Measurements from ENCODE around the gene DKC1.

The DKC1 gene

GRCh38 chrX:154750301-154751202 lies 12.1 kb upstream of the DKC1 start, which contains the start of gene GAB3:
Gene GAB3 (minus strand): TSS chrX:154751077. CDS start chrX:154751025, 52 bp downstream.
- FAIRE-seq: no peak
- TF ChIP-seq POLR2A (IDR thresholded peaks at IDR 0.05; ENCODE audit: low read depth, low read length): 0 out of 2 replicates have a peak, but pooled peaks have one; percentile 20
- DNase-seq (ENCODE audit: insufficient read length, low spot score): no peak

GRCh38 chrX:154751203-154751668 lies 11.4 kb upstream of the DKC1 start:
- no peak for DNase-seq (ENCODE audit: insufficient read length, low spot score)
- no peak for TF ChIP-seq POLR2A (IDR thresholded peaks at IDR 0.05; ENCODE audit: low read depth, low read length)
- FAIRE-seq: no peak

- no peak for TF ChIP-seq POLR2A (IDR thresholded peaks at IDR 0.05; ENCODE audit: low read depth, low read length)
- FAIRE-seq: no peak
- DNase-seq (ENCODE audit: insufficient read length, low spot score): no peak
Observed at GRCh38 chrX:154751669-154752271, 10.9 kb upstream of the DKC1 start.

- no peak for TF ChIP-seq POLR2A (IDR thresholded peaks at IDR 0.05; ENCODE audit: low read depth, low read length)
- FAIRE-seq (no peak), DNase-seq (ENCODE audit: insufficient read length, low spot score) (no peak)
Observed at GRCh38 chrX:154758696-154759095, 4.0 kb upstream of the DKC1 start.

- no peak for DNase-seq (ENCODE audit: insufficient read length, low spot score)
- TF ChIP-seq POLR2A (IDR thresholded peaks at IDR 0.05; ENCODE audit: low read depth, low read length): no peak
Observed at GRCh38 chrX:154761977-154762536, 607 bp upstream of the DKC1 start.

GRCh38 chrX:154774622-154775021 lies 12.0 kb downstream of the DKC1 start:
- DNase-seq (ENCODE audit: insufficient read length, low spot score) (no peak), FAIRE-seq (no peak)
- no peak for TF ChIP-seq POLR2A (IDR thresholded peaks at IDR 0.05; ENCODE audit: low read depth, low read length)

More at GRCh38 chrX:154761977-154762536, 607 bp upstream of the DKC1 start:
- FAIRE-seq: no peak

GRCh38 chrX:154775419-154776349 lies 13.0 kb downstream of the DKC1 start:
- no peak for FAIRE-seq

GRCh38 chrX:154776753-154777152 lies 14.1 kb downstream of the DKC1 start:
- no peak for TF ChIP-seq POLR2A (IDR thresholded peaks at IDR 0.05; ENCODE audit: low read depth, low read length)
- DNase-seq (ENCODE audit: insufficient read length, low spot score) (no peak), FAIRE-seq (no peak)

More at GRCh38 chrX:154775419-154776349, 13.0 kb downstream of the DKC1 start:
- TF ChIP-seq POLR2A (IDR thresholded peaks at IDR 0.05; ENCODE audit: low read depth, low read length): no peak
- DNase-seq (ENCODE audit: insufficient read length, low spot score): peak; percentile 23

- FAIRE-seq (no peak), DNase-seq (ENCODE audit: insufficient read length, low spot score) (no peak)
- no peak for TF ChIP-seq POLR2A (IDR thresholded peaks at IDR 0.05; ENCODE audit: low read depth, low read length)
Observed at GRCh38 chrX:154779261-154779660, 16.6 kb downstream of the DKC1 start.

GRCh38 chrX:154780968-154781367 lies 18.3 kb downstream of the DKC1 start:
- DNase-seq (ENCODE audit: insufficient read length, low spot score): no peak
- FAIRE-seq: no peak
- TF ChIP-seq POLR2A (IDR thresholded peaks at IDR 0.05; ENCODE audit: low read depth, low read length): no peak

- DNase-seq (ENCODE audit: insufficient read length, low spot score) (no peak), FAIRE-seq (no peak)
- TF ChIP-seq POLR2A (IDR thresholded peaks at IDR 0.05; ENCODE audit: low read depth, low read length): no peak
Observed at GRCh38 chrX:154784149-154784995, 21.7 kb downstream of the DKC1 start.

GRCh38 chrX:154785716-154786115 lies 23.1 kb downstream of the DKC1 start:
- DNase-seq (ENCODE audit: insufficient read length, low spot score): no peak
- no peak for TF ChIP-seq POLR2A (IDR thresholded peaks at IDR 0.05; ENCODE audit: low read depth, low read length)
- FAIRE-seq: no peak
